Measurements from ENCODE around the gene MAST4.
"Not testable (repeated sequence)": the region's sequence is repeated elsewhere in the genome, so short reads cannot be mapped to it uniquely, and the experiment has no call there.

The MAST4 gene

DNA sequence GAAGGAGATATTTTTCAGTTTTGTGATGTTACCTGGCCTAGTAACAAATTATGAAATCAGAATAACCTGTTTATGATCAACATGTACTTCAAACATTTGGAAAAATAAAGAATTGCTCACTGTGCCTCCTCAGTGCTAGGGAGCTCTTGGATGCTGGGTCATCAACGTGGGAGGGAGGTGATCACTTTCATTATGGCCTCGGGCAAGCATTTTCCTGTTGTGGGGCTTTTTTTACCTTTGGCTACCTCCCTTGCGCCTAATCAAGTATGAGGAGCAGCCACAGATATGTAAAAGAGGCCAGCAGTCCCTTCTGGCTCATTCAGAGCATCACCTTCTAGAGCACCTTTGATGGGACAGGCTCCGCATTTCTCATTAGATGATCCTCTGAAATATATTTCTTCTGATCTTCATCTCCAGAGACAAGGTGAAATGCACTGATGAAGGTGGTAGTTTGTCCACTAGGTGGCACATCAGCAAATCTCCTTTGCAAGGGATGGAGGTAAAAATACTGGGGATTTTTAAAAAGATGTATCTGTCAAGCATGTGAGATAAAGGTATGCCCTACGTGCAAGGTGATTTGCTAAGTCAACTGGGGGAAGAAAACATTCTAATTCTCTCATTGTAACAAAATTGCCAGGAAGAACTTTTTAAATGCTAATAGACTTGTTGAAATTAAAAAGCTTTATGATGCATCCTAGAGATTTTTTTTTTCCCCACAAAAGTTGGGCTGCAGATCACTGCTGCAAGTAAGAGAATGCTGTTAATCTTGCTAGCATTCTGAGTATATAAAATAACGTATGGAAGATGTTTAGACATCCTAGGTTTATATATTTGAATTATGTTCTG is 218.2 kb downstream of the MAST4 start:
- no peak for DNase-seq

DNA sequence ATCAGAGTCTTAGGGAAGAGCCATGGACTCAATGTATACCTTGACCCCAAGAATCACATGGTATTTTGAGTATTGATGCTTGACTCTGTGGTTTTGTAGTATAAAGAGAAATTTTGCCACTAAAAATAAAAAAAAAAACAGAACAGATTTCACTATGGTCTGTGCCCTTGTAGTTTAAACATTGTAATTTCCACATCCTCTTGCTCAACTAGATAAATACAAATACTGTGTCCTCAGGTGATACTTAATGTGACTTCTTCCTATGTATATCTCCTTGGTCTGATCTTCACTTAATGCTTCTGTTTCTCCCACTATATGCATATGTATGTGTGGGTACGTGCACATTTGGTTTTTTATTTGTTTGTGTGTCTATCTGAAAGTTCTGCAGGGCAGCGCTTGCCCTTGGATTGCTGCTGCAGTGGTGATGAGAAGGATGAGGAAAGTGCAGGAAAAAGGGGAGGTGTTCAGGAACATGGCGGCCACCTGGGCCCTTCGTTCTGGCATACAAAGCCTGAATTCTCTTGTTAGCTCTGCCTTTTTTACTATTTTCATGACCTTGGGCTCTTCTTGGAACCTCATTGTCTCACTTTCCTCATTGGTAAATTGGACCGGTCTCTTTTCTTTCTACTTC is 222.2 kb downstream of the MAST4 start:
- DNase-seq, result no peak

GRCh38 chr5:66818935-66819328 is 222.7 kb downstream of the MAST4 start:
- DNase-seq, result no peak

DNA sequence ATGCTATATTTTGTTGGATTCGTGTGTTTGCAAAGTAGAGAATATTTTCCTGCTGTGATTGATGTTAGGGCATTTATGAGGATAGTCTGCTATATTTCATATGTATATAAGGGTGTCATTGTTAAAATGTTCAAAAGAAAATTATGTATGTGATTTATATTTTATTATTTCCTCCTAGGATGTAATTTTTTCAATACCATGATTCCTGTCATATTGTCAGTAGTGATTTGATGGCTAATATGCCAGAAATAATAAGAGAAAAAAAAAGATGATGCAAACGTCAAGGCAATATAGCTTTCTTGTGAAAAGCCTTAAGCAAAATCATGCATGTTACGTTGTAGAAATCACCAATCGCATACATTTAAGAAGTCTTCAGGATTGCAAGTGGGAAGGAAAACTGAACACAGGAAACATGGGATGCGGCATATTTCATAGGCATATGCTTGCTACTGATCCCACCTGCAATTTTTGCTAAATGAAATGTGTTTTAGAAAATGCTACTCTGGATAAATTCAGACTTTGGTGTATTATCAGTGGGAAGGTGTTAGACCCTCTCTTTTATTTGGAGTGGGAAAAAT is 224.5 kb downstream of the MAST4 start:
- no peak for DNase-seq

GRCh38 chr5:66821688-66822429 is 225.7 kb downstream of the MAST4 start:
- no peak for DNase-seq

DNA sequence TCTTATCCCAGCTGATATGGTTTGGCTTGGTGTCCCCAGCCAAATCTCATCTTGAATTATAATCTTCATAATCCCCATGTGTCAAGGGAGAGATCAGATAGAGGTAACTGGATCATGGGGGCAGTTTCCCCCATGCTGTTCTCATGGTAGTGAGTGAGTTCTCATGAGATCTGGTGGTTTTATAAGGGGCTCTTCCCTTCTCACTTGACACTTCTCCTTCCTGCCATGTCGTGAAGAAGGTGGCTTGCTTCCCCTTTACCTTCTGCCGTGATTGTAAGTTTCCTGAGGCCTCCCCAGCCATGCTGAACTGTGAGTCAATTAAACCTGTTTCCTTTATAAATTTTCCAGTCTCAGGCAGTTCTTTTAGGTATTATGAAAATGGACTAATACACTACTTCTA is 226.7 kb downstream of the MAST4 start:
- DNase-seq, result not testable (repeated sequence)

DNA sequence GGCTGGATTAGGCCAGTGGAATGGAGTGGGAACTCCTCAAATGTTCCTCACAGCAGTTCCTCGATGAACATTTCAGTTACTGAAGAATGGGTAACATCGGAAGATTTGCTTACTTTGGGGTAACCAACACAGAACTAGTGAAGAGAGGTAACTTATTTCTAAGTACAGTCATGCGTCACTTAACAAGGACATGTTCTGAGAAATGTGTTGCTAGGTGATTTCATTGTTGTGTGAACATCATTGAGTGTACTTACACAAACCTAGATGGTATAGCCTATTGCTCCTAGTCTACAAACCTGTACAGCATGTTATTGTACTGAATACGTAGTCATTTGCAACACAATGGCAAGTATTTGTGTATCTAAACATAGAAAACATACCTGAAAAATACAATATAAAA is 228.3 kb downstream of the MAST4 start:
- DNase-seq, result no peak

DNA sequence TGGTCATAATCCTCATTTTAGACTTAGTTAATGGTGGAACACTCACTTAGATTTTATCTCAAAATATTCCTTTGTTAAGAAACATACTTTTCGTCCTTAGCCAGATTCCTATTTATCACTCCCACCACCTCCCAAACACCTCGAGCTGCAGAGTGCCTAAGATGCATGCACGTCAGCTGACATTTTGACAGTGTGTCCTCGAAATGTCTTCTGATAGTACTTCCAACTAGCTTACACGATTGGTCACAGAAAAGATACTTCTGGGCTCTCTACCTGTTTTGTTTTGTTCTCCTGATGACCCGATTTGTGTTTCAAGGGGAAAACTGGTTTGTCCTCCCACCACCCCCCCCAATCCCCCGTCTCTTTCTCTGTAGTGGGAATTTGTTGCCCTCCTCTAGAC is 230.1 kb downstream of the MAST4 start:
- DNase-seq, result no peak

- DNase-seq, result no peak
Observed at GRCh38 chr5:66826696-66827095, 230.5 kb downstream of the MAST4 start.

- no peak for DNase-seq
Observed at GRCh38 chr5:66828046-66828547, 231.9 kb downstream of the MAST4 start.

DNA sequence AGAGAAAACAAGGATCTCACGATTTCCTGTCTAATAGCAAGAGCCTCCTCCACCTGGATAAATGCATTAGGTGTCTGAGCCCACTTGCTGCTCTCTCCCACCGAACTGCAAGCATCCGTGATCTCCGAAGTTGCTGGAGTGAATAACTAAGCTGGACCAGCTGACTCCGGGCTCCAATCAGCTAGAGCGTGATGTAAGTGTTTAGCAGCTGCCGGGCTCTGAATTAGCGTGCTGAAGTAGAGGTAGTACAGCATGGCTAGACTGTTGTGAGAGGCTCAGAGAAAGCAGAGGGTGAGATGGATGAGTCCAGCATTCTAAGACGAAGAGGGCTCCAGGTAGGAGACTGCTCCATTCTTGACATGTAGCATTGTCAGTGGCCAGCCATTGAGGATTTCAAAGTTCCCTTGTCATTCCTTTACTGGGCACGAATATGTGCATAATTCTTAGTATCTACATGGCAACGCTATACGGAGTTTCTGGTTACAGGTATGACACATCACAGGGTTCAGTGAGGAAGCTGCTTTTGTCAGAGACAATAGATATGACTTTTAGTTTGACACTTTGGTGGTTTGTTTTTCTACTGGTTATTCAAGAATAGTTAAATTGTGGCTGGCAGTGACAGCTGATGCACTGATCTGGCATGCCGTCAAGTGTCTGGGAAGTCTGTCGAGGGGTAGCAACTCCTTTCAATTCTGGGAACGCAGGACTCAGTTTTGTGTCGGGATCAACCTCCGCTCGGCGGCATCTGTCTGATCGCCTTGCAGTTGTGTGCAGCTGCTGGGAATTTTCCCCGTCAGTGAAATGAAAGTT is 232.6 kb downstream of the MAST4 start:
- DNase-seq, result peak; percentile 84

DNA sequence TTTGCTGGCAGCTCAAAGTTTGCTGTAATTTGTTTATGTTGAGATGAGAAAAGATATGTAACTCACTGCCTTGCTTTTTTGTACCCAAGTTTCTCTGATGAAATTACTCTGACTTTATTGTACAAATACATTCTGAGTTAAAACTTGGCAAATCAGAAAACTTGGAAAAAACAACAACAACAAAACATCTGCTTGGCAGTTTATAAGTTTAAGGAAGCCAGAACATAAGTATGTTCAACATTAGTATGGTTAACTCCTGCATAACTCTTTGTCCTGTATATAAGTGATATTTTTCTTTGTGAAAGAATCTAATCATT is 233.1 kb downstream of the MAST4 start:
- no peak for DNase-seq

DNA sequence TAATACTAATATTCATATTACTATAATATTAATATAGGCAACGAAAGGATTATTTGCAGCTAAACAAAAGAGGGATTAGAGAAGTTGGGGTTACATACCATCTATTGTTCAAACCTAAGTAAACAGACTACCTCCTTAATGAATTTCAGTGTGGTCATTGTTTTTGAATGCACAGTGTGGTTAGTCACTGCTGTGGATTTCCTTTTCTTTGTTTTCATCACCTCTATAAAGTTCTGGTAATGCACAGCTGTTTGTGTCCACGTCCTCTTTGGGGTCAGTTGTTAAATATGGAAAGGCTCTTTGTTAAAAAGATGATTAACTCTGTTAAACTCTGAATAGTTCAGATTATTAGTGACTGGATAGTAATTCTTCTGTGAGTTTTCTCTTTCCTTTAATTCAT is 233.6 kb downstream of the MAST4 start:
- DNase-seq, result no peak

DNA sequence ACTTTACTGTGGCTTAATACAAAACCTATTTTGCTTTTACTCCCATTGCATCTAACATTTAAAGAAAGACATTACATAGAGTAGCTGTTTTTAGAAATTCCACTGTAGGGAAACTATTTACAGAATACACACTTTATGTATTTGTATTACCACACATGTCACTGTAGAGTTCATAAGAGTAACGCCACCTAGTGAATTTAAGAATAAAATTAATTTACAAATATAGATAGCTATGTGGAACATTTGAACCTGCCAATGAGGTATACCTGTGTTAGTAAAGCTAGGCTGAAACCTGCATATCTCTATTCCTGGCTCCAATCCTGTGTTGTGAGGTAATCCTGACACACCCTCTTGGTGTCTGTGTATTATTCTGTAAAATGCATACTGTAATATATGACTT is 234.4 kb downstream of the MAST4 start:
- no peak for DNase-seq

- no peak for DNase-seq
Observed at GRCh38 chr5:66839636-66840185, 243.5 kb downstream of the MAST4 start.

GRCh38 chr5:66840511-66841013 is 244.4 kb downstream of the MAST4 start:
- DNase-seq, result no peak

- DNase-seq, result no peak
Observed at GRCh38 chr5:66841264-66841663, 245.1 kb downstream of the MAST4 start.

DNA sequence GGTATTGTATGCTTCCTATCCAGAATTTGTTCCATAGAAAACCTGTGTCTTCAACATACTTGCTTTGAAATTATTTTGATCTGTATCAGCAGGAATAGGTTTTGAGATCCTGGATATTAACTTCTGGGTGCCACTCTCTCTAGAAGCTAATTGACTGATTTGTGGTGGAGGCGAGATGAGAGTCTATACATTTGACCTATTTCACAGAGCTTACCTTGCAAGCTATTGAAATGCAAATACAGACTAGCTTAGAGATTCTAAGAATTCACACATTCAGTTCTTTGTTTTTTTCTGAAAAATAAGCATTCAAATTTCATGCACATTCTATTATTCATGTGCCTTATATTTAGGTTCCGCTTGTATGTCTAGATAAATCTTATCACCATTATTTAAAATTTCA is 246.3 kb downstream of the MAST4 start:
- DNase-seq, result no peak

- DNase-seq, result no peak
Observed at GRCh38 chr5:66843065-66843464, 246.9 kb downstream of the MAST4 start.

GRCh38 chr5:66848749-66849641 is 252.8 kb downstream of the MAST4 start:
- no peak for DNase-seq

- no peak for DNase-seq
Observed at GRCh38 chr5:66849803-66850202, 253.6 kb downstream of the MAST4 start.
